PFSK-1 (cell line): ENCODE results near the gene DOLPP1.

Experiments used
- POLR2AphosphoS5 ChIP-seq: IDR thresholded peaks from 2 replicates; pipeline ENCODE4 v1.6.1; 2012; ENCODE audit warnings: low read depth, mild to moderate bottlenecking, control low read depth, low read length, moderate library complexity
- SIN3A ChIP-seq: IDR thresholded peaks from 2 replicates; pipeline ENCODE4 v1.6.1; 2012; ENCODE audit warnings: mild to moderate bottlenecking, low read length, moderate library complexity, borderline replicate concordance; ENCODE audit not compliant: insufficient read depth

DNA sequence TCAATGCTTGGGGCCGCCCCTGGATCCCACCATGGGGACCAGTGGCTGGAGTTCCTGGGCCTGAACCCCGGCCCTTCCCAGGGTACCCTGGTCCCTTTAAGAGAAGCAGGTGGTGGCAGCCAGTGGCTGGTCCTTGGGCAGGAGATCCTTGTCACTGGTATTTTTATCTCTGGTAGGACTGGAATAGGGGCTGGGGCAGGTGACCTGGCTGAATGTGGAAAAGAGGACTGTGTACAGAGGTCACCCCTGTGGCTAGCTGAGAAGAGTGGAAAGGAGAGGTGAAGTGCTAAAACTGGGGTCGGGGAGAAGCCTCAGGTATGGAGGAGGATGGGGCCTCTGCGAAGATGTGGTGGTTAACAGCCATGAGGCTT, 22.7 kb downstream of the DOLPP1 start:
- no peak for TF ChIP-seq POLR2AphosphoS5
- TF ChIP-seq SIN3A: no peak
